OCI-LY1 (cell line): ENCODE data around the gene CACNA1D.

Experiments used
- H2AFZ ChIP-seq: fragments of 200-600 bp; sonication (generic), shearing (Covaris generic); 2 replicates; pipeline ENCODE4 v1.6.0; 2014; ENCODE audit warnings: antibody characterized with exemption, mild to moderate bottlenecking, low read length
- H3F3A ChIP-seq: fragments of 200-600 bp; sonication (generic), shearing (Covaris generic); 2 replicates; pipeline ENCODE4 v1.6.0; 2014; ENCODE audit warnings: mild to moderate bottlenecking, antibody characterized with exemption, low read length, moderate library complexity; ENCODE audit not compliant: insufficient read depth
- H3K27ac ChIP-seq: fragments of 200-600 bp; sonication (generic); 2 replicates; pipeline ENCODE4 v1.5.1; 2014; ENCODE audit warnings: low read length, mixed run types, mild to moderate bottlenecking, low read depth; ENCODE audit not compliant: poor library complexity, severe bottlenecking
- H3K27me3 ChIP-seq: fragments of 200-600 bp; sonication (generic); 2 replicates; pipeline ENCODE4 v1.6.0; 2014; ENCODE audit warnings: antibody characterized with exemption, mild to moderate bottlenecking, low read length, moderate library complexity; ENCODE audit not compliant: insufficient read depth
- H3K36me3 ChIP-seq: fragments of 200-600 bp; sonication (generic); 2 replicates; pipeline ENCODE4 v1.6.1; 2014; ENCODE audit warnings: mild to moderate bottlenecking, antibody characterized with exemption, low read length, moderate library complexity, mixed read lengths; ENCODE audit not compliant: insufficient read depth
- H3K4me1 ChIP-seq: fragments of 200-600 bp; sonication (generic); 2 replicates; pipeline ENCODE4 v1.5.1; 2014; ENCODE audit warnings: mild to moderate bottlenecking, low read length, moderate library complexity; ENCODE audit not compliant: insufficient read depth, severe bottlenecking
- H3K4me2 ChIP-seq: fragments of 200-600 bp; sonication (generic), shearing (Covaris generic); 2 replicates; pipeline ENCODE4 v1.6.1; 2014; ENCODE audit warnings: low read length
- H3K4me3 ChIP-seq: fragments of 200-600 bp; sonication (generic); 2 replicates; pipeline ENCODE4 v1.5.1; 2014; ENCODE audit warnings: low read length, low read depth, mild to moderate bottlenecking, mixed read lengths; ENCODE audit not compliant: poor library complexity, severe bottlenecking
- H3K79me2 ChIP-seq: fragments of 200-600 bp; shearing (Covaris generic); 2 replicates; pipeline ENCODE4 v1.6.1; 2016; ENCODE audit warnings: mixed run types, low read length, mixed read lengths; ENCODE audit not compliant: insufficient read depth
- H3K9ac ChIP-seq: fragments of 200-600 bp; sonication (generic), shearing (Covaris generic); 2 replicates; pipeline ENCODE4 v1.6.1; 2014; ENCODE audit warnings: mild to moderate bottlenecking, low read length, mixed read lengths
- H3K9me2 ChIP-seq: fragments of 200-600 bp; sonication (generic), shearing (Covaris generic); 2 replicates; pipeline ENCODE4 v1.6.1; 2014; ENCODE audit warnings: low read depth, mild to moderate bottlenecking, low read length, mixed read lengths
- H3K9me3 ChIP-seq: fragments of 200-600 bp; shearing (Covaris generic); 2 replicates; pipeline ENCODE4 v1.6.1; 2014; ENCODE audit warnings: low read length, mixed read lengths
- H4K20me1 ChIP-seq: fragments of 200-600 bp; sonication (generic), shearing (Covaris generic); 2 replicates; pipeline ENCODE4 v1.6.0; 2016; ENCODE audit warnings: mild to moderate bottlenecking, low read length; ENCODE audit not compliant: insufficient read depth
- EZH2 ChIP-seq: fragments of 200-600 bp; sonication (generic), shearing (Covaris generic); IDR thresholded peaks from 2 replicates; pipeline ENCODE4 v1.8.0; 2017; ENCODE audit warnings: borderline replicate concordance, mixed run types, mild to moderate bottlenecking, antibody characterized with exemption, low read length, moderate library complexity, mixed read lengths
- TF ChIP-seq, protein P1 (sequence below): fragments of 200-600 bp; sonication (generic), shearing (Covaris generic); IDR thresholded peaks from 2 replicates; pipeline ENCODE4 v1.5.1; 2017; ENCODE audit warnings: mild to moderate bottlenecking, antibody characterized with exemption, low read length, moderate library complexity, mixed read lengths

Gene CACNA1D

DNA sequence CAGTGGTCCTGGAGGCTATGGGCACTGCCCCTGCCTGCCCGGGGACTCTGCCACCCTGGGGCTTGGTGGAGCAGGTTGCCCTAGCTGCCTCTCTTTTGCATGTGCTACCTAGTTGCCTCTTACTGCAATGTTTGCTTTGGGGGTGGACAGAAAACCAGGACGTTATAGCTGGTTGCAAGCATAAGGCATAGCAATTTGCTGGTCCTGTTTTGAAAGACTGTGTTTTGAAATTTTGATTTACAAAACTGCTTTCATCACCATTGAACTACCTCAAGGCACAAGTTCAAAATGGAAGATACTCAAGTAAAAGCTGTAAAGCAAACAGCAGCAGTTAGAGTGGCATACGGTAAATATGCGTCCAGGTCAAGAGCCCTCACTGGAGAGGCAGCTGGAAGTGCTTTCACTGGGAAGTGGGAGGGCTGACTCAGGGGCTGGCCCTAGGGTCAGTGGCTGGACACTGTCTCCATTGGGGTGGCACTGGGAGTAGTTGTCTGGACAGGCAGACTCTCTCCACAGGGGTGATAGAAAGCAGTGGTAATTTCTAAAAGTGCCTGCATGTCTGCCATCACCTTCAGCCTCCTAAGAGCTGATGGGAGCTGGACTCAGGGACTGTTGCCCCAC is 213.7 kb downstream of the CACNA1D start:
- Histone ChIP-seq H3K27ac (no peak overlapping the region), H3K9me2 (no peaks in the 10 kb centered on the region), H3K79me2 (no peaks in the 10 kb centered on the region), H3K36me3 (no peaks in the 10 kb centered on the region), H3K9me3 (no peaks in the 10 kb centered on the region), H3K9ac (no peak overlapping the region), H4K20me1 (no peaks in the 10 kb centered on the region), H2AFZ (no peak overlapping the region), H3K4me2 (no peak overlapping the region), H3K27me3 (no peaks in the 10 kb centered on the region), H3K4me1 (no peaks in the 10 kb centered on the region), H3K4me3 (no peak overlapping the region), H3F3A (no peaks in the 10 kb centered on the region)
- TF ChIP-seq, protein P1, sequence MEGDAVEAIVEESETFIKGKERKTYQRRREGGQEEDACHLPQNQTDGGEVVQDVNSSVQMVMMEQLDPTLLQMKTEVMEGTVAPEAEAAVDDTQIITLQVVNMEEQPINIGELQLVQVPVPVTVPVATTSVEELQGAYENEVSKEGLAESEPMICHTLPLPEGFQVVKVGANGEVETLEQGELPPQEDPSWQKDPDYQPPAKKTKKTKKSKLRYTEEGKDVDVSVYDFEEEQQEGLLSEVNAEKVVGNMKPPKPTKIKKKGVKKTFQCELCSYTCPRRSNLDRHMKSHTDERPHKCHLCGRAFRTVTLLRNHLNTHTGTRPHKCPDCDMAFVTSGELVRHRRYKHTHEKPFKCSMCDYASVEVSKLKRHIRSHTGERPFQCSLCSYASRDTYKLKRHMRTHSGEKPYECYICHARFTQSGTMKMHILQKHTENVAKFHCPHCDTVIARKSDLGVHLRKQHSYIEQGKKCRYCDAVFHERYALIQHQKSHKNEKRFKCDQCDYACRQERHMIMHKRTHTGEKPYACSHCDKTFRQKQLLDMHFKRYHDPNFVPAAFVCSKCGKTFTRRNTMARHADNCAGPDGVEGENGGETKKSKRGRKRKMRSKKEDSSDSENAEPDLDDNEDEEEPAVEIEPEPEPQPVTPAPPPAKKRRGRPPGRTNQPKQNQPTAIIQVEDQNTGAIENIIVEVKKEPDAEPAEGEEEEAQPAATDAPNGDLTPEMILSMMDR = no peak
- no peak for TF ChIP-seq EZH2

DNA sequence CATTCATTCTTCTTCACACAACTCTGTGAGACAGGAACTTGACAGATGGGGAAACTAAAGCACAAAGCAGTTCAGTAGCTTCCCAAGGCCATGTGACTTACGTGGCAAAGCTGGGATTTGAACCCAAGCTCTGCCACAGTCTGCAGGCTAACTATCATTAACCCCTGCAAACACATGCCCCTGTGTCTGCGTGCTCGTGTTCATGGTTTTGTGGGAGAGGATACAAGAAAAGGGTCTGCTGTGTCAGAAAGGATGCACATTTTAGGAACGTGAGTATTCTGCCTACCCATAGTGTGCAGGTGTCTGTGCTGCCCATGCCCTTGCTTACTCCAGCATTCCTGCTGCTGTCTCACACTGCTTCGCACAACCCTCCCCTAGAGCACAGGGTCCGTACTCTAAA is 214.8 kb downstream of the CACNA1D start:
- no peak overlapping the region for H2AFZ ChIP-seq

DNA sequence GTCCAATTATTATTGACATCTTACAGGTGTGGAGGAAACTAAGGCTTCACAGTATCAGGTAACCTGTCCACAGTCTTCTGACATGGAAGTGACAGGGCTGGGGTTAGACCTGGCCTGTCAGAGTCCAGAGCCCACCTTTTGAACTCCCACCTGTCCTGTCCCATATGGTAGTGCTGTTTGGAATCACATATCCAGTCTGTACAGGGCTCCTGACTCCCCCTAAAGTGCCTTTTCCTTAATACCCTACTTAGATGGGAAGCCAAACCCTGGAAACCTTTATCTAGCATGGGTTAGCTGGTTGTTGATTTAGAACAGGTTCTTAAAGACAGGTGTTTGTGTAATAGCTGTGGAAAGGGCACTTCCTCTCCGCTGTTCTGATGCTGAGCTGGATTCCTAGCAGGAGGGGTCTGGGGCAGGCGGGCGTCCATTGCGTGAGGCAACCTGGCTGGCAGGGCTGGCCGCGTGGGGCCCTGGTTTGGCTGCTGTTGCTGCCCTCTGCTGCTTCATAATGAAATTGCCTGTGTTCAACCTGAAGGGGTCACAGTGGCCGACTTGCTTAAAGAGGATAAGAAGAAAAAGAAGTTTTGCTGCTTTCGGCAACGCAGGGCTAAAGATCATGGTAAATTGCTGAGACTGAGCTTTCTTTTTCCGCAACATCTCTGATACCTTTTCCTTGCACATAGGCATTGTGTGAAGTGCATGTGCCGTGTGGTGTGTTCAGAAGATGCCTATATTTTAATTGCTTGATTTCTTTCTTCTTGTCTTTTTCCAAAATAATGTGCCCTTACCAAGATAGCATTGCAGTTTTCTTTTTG is 215.7 kb downstream of the CACNA1D start:
- no peak overlapping the region for H3K9ac ChIP-seq
- H3K9me3 ChIP-seq = no peaks in the 10 kb centered on the region
- H2AFZ ChIP-seq = no peak overlapping the region
- H3F3A ChIP-seq = no peaks in the 10 kb centered on the region
- no peaks in the 10 kb centered on the region for H4K20me1 ChIP-seq
- H3K4me3 ChIP-seq = no peak overlapping the region
- H3K9me2 ChIP-seq = no peaks in the 10 kb centered on the region
- H3K79me2 ChIP-seq = no peaks in the 10 kb centered on the region
- no peaks in the 10 kb centered on the region for H3K36me3 ChIP-seq
- H3K27me3 ChIP-seq = no peaks in the 10 kb centered on the region
- H3K4me1 ChIP-seq = no peaks in the 10 kb centered on the region
- TF ChIP-seq EZH2 = no peak
- TF ChIP-seq, protein P1 = peak; percentile 73
- no peak overlapping the region for H3K4me2 ChIP-seq
- H3K27ac ChIP-seq = no peak overlapping the region

More for the DNA sequence above, 214.8 kb downstream of the CACNA1D start:
- Histone ChIP-seq H3K9me3 (no peaks in the 10 kb centered on the region), H3K27ac (no peak overlapping the region), H3K4me1 (no peaks in the 10 kb centered on the region), H4K20me1 (no peaks in the 10 kb centered on the region), H3K4me3 (no peak overlapping the region), H3F3A (no peaks in the 10 kb centered on the region), H3K27me3 (no peaks in the 10 kb centered on the region), H3K9me2 (no peaks in the 10 kb centered on the region), H3K79me2 (no peaks in the 10 kb centered on the region), H3K36me3 (no peaks in the 10 kb centered on the region), H3K4me2 (no peak overlapping the region), H3K9ac (no peak overlapping the region)
- TF ChIP-seq, protein P1 = no peak
- no peak for TF ChIP-seq EZH2
